Activated gamma-delta T cell treated with Interleukin-2 at 50 U/mL for 16 hours (primary cell): Measurements from ENCODE around the gene DCP1B.

Source experiments
- DNase-seq: peaks from one replicate; pipeline ENCODE4 v3.0.0-alpha.2; 2020

The DCP1B gene

DNA sequence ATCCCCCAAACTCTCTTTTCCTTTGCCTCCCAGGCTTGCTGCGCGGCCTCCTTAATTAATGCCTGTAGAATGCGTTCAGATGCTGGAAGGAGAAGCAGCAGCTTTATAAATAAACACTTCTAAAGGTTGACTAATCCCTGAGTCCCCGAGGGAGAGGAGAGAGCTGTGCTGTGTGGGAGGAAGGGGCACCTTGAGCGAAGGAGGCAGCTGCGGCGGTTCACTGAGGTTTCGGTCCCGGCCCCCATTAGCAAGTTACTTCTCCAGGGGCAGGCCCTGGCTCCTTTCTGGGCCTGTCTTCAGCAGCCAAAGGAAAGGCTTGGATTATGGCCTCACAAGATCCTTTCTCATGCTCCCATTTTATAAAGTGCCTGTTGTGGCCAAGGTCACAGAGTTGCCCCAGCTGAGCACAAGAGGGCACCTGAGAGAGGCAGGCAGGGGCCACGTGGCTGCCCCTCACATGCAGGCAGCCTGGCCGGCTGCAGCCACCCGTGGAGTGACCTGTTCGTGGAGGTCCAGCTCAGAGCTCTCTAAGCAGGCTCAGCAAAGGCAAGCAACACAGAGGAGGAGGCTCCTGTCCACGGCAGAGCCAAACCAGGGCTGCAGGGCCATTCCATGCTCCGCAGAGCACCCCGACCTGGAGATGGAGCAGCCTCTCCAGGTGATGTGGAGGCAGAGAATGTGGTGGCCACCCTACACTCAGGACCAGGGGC is 70.8 kb downstream of the DCP1B start:
- DNase-seq = no peak

DNA sequence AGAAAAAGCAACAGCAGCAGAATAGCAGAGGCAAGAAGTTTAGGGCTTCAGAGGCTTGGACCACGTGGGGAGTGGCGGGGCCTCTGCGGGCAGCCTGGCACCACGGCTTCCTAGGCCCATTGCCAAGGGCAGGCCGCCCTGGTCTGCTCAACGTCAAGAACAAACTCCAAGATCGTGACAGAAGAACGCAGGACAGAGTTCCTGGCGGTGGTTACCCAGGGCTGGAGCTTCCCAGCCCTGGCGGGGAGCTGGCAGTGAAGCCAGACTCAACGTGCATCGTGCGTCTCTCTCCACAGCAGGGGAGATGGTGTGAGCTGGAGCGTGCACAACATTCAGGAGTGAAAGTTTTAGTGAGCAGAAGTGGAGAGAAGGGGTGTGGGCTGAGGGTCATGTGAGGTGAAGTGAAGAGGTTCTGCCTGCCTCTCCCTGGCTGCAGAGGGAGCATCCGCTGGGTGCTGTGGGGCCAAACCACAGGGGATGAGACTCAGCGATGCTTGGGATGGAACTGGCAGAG is 71.9 kb downstream of the DCP1B start:
- DNase-seq = no peak

- DNase-seq = no peak
Observed at GRCh38 chr12:1931642-1932041, 72.6 kb downstream of the DCP1B start.

- no peak for DNase-seq
Observed at GRCh38 chr12:1930803-1931597, 73.3 kb downstream of the DCP1B start.

DNA sequence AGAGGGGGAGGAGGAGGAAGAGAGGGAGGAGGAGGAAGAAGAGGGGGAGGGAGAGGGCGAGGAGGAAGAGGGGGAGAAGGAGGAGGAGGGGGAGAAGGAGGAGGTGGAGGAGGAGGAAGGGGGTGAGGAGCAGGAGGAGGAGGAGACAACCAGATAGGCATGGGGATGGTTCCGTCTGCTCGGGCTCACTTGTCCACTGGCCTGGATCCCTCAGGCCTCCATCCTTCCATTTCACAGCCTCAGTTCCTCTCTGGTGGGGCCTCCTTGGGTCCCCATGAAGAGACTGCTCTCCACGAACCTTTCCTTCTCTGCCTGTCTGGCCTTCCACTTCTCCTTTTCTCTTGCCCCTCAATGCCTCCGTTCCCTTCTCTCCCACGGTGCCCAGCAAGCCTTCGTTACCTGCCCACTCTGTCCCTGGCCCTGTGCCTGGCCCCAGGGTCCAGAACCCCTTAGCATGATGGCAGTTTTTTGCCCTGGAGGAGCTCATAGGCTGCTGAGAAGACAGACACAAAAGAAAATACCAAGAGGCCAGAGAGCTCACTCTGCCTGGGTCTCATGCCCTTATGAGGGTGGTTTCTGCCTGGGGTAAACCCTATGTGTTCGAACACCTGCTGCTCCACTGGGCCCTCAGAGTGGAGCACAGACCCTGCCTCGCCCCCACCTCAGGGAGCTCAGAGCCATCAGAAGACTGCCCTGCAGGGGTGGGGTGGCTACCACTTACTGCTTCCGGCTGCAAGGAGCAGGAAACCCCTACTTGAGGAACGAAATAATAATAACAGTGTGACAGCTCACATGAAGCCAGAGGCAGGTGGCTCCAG is 74.1 kb downstream of the DCP1B start:
- no peak for DNase-seq

DNA sequence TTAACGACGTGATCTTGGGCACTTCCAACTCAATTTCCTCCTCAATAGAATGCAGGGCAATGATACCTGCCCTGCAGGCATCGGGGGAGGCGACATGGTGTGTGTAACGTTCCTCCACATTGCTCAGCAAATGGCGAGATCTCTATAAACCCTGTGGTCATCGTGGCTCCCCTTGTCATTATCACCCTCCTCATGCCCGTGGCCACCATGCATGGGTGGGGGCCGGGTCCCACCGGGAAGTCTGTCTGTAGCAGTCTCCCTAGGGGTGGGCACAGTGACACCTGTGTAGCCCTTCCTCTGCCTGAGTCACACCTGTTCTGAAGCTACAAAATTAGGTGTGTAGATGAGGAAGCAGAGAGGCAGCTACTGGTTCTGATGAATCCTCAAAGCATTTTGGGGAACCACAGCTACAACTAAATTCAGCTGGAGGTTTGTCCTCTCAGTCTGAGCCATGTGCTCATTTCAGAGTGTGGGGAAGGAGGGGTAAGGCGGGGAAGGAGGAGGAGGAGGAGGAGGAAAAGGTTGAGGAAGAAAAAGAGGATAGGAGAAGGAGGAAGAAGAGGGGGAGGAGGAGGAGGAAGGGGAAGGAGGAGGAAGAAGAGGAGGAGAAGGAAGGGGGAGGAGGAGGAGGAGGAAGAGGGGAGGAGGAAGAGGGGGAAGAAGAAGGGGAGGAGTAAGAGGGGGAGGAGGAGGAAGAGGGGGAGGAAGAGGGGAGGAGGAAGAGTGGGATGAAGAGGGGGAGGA is 74.8 kb downstream of the DCP1B start:
- DNase-seq = no peak

- no peak for DNase-seq
Observed at GRCh38 chr12:1928439-1929121, 75.7 kb downstream of the DCP1B start.

- DNase-seq = no peak
Observed at GRCh38 chr12:1927751-1928351, 76.4 kb downstream of the DCP1B start.

GRCh38 chr12:1927051-1927680 is 77.1 kb downstream of the DCP1B start:
- no peak for DNase-seq

DNA sequence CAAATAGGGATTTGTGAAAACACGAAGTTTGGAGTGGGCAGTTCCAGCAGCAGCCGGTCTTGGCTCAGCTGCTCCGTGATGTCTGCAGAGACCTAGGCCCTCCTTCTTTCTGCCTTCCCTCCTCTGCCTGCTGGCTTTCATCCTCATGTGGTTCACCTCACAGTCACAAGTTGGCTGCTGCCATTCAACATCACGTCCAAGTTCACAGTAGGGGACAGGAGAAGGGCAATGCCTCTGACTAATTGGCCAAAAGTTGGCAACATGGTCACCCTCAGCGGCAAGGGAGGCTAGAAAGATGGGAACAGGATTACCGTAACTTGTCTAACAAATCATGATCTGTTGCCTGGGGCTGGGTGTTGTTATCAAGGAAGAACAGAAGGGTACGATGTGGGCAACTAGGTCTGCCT is 78.0 kb downstream of the DCP1B start:
- DNase-seq = no peak

GRCh38 chr12:1925684-1926006 is 78.6 kb downstream of the DCP1B start:
- DNase-seq = no peak

- no peak for DNase-seq
Observed at GRCh38 chr12:1924996-1925683, 79.1 kb downstream of the DCP1B start.

- DNase-seq = no peak
Observed at GRCh38 chr12:1922985-1923384, 81.3 kb downstream of the DCP1B start.

GRCh38 chr12:1922075-1922709 is 82.1 kb downstream of the DCP1B start:
- no peak for DNase-seq

DNA sequence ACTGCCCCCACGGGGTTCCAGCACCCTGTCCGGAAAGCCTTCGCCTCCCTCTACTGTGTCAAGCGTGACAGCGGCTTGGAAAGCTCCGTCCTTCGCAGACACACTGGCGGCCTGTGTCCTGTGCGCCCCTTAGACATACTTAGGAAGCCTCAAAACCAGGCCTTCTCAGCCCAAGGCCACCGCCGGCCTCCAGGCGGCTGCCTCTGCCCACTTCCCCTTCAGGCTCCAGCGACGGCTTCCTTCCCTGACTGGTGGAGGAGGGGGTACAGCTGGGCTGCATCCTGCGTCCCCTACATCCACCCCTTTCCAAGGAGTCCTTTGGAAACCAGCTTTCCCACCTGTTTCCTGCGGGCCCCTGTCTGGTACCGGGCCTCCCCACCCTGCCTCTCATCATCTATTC is 83.3 kb downstream of the DCP1B start:
- no peak for DNase-seq

GRCh38 chr12:1920436-1920835 is 83.8 kb downstream of the DCP1B start:
- DNase-seq = no peak

DNA sequence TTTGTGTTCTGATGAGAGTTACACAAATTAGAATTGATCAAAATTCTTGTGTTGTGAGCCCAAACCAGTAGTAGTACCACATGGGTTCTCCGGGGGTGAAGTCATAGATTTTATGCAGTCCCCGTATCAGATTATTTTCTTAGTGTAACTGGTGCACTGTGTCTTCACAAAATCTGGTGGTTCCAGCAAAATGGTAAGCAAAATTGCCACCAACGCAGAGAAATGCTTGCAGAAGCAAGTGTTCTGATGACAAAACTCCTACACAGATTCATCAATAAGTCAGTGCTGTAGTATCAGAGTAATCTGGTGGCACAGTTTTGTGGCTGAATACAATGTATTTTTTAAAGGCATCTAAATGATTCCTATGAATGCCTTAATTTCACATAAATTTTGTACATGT is 84.5 kb downstream of the DCP1B start:
- DNase-seq = no peak

DNA sequence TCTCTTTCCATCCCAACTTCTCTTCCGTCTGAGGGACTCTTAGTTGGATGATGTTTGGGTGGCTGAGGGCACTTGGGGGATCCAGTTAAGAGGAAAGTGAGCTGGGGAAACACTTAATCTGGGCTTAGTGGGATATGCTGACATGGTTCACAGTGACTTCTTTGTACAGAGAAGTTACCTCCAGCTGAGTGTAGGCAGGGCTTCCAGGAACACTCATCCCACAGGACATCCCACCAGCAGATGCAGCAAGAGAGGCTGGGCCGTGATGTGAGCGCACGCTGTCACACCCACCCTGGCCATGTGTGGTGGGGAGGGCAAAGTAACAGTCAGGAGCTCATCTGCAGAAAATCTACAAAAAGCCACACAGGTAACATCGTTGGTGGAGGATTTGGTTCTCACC is 85.0 kb downstream of the DCP1B start:
- no peak for DNase-seq

DNA sequence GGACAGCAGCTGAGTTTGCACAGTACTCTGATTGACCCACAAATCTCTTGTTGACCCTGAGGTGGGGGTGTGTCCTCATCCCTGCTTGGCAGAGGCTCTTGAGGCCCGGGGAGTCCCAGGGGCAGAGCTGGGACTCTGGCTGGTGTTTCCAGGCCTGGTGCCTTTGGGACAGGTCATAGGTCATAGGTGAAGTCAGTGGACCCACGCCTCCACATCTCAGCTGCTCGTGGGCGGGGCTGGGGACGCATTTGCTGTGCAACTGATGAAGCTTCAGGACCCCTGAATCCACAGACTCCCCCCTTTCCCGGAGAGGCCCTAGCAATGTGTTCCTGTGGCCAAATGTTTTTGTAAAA is 85.4 kb downstream of the DCP1B start:
- no peak for DNase-seq
